Measurements from ENCODE around the gene MRC2.

MRC2 gene

DNA sequence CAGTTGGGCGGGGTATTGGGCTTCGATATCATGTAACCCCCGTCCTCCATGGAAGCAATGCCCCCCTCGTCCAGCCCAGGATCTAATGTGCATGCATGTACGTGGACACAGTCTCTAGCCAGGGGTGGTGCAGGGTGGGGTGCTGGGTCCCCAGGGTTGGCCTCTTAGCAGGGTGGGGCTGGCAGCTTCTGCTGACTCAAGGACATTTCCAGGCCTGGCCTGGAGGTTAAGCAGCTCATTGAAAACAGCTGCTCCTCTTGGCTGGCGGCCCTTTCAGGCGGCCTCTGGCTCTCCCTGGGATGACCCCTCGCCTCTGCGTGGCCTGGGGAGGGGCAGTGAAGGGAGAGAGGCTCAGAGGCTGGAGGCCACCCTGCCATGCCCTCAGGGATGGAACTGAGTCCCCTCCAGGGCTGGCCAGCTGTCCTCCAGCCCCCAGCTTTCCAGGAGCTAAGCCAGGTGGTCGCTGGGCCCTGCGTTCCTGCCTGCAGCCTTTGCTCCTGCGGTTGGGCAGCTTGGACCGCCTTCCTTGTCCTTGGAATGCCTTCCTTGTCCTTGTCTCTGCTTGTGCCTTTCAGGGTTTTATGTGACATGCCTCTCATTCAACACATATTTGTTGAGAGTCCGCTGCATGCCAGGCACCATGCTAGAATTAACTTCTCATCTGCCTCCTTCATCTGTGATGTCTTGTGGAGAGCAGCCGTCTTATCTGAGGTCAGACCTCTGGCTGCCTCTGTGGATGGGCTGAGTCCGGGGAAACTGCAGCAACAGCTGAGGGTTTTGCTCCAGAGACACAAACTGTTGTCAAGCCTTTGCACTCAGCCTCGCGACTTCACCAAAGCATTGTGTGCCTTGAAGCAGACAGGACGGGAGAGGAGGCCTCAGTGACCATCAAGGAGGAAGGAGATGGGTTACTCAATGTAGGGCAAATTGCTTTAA, 26.6 kb downstream of the MRC2 start:
- TF ChIP-seq, protein P1, sequence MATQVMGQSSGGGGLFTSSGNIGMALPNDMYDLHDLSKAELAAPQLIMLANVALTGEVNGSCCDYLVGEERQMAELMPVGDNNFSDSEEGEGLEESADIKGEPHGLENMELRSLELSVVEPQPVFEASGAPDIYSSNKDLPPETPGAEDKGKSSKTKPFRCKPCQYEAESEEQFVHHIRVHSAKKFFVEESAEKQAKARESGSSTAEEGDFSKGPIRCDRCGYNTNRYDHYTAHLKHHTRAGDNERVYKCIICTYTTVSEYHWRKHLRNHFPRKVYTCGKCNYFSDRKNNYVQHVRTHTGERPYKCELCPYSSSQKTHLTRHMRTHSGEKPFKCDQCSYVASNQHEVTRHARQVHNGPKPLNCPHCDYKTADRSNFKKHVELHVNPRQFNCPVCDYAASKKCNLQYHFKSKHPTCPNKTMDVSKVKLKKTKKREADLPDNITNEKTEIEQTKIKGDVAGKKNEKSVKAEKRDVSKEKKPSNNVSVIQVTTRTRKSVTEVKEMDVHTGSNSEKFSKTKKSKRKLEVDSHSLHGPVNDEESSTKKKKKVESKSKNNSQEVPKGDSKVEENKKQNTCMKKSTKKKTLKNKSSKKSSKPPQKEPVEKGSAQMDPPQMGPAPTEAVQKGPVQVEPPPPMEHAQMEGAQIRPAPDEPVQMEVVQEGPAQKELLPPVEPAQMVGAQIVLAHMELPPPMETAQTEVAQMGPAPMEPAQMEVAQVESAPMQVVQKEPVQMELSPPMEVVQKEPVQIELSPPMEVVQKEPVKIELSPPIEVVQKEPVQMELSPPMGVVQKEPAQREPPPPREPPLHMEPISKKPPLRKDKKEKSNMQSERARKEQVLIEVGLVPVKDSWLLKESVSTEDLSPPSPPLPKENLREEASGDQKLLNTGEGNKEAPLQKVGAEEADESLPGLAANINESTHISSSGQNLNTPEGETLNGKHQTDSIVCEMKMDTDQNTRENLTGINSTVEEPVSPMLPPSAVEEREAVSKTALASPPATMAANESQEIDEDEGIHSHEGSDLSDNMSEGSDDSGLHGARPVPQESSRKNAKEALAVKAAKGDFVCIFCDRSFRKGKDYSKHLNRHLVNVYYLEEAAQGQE (IDR thresholded peaks at IDR 0.05; ENCODE audit: insufficient read depth in 1 of 2, low read depth in 2 of 2, low read length in 2 of 2), result no peak
- TF ChIP-seq TAF1 (IDR thresholded peaks at IDR 0.05; ENCODE audit: borderline replicate concordance, insufficient read depth, low read length) (no peak), FOXP2 (optimal IDR thresholded peaks at IDR 0.05; ENCODE audit: borderline replicate concordance, extremely low read depth, extremely low read length, insufficient read depth) (no peak), SIN3A (IDR thresholded peaks at IDR 0.05; ENCODE audit: borderline replicate concordance, insufficient read depth, low read length) (no peak), POLR2AphosphoS5 (IDR thresholded peaks at IDR 0.05; ENCODE audit: low read depth, low read length) (no peak; the same call in 1 of the 2 replicates)

- TF ChIP-seq, protein P1 (IDR thresholded peaks at IDR 0.05; ENCODE audit: insufficient read depth in 1 of 2, low read depth in 2 of 2, low read length in 2 of 2), result no peak
- TF ChIP-seq SIN3A (IDR thresholded peaks at IDR 0.05; ENCODE audit: borderline replicate concordance, insufficient read depth, low read length), result no peak
- TF ChIP-seq TAF1 (IDR thresholded peaks at IDR 0.05; ENCODE audit: borderline replicate concordance, insufficient read depth, low read length), result no peak
- no peak for TF ChIP-seq POLR2AphosphoS5 (IDR thresholded peaks at IDR 0.05; ENCODE audit: low read depth, low read length)
- TF ChIP-seq FOXP2 (optimal IDR thresholded peaks at IDR 0.05; ENCODE audit: borderline replicate concordance, extremely low read depth, extremely low read length, insufficient read depth), result no peak
Observed at GRCh38 chr17:62655656-62656055, 28.2 kb downstream of the MRC2 start.

DNA sequence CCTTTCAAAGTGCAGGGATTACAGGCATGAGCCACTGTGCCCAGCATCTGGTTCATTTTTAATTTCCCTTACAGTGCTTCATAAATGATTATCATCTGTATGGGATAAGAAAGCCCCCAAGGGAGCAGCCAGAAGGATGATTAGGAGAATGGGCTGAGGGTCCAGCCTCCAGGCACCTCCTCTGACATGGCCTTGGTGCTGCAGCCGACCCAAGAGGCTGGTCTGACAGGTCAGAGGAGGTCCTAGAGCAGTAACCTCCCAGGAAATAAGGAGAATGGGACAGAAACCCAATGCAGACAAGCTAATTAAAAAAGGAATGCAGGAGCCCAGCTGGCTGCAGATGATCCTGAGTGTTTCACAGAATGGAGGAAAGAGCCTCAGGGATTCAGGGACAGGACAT, 29.0 kb downstream of the MRC2 start:
- TF ChIP-seq, protein P1 (IDR thresholded peaks at IDR 0.05; ENCODE audit: insufficient read depth in 1 of 2, low read depth in 2 of 2, low read length in 2 of 2), result no peak
- TF ChIP-seq SIN3A (IDR thresholded peaks at IDR 0.05; ENCODE audit: borderline replicate concordance, insufficient read depth, low read length) (no peak; the same call in 1 of the 2 replicates), FOXP2 (optimal IDR thresholded peaks at IDR 0.05; ENCODE audit: borderline replicate concordance, extremely low read depth, extremely low read length, insufficient read depth) (no peak), POLR2AphosphoS5 (IDR thresholded peaks at IDR 0.05; ENCODE audit: low read depth, low read length) (no peak)

- TF ChIP-seq, protein P1 (IDR thresholded peaks at IDR 0.05; ENCODE audit: insufficient read depth in 1 of 2, low read depth in 2 of 2, low read length in 2 of 2), result no peak
- TF ChIP-seq TAF1 (IDR thresholded peaks at IDR 0.05; ENCODE audit: borderline replicate concordance, insufficient read depth, low read length) (no peak), SIN3A (IDR thresholded peaks at IDR 0.05; ENCODE audit: borderline replicate concordance, insufficient read depth, low read length) (no peak), FOXP2 (optimal IDR thresholded peaks at IDR 0.05; ENCODE audit: borderline replicate concordance, extremely low read depth, extremely low read length, insufficient read depth) (no peak)
Observed at GRCh38 chr17:62657145-62657665, 29.7 kb downstream of the MRC2 start.

Data from PFSK-1 (cell line).